Caco-2 (cell line): Measurements from ENCODE around the gene ARHGDIB. TPM values are rescaled to one million over a fixed set of nuclear protein-coding genes. Genes with fewer than 3 reads are reported as not detected.

Experiments
- BruUV-seq: library from RNA; stranded (reverse); fragments of 400-500 nt; replicated peaks from 2 replicates; lab custom pipeline; 2021; lab: Mats Ljungman, UMichigan
- CTCF ChIA-PET: fragments of 300-600 bp; sonication (Branson Sonifier 250); formaldehyde crosslinking; loops from one replicate; lab custom pipeline; 2022; ENCODE audit warnings: antibody characterized with exemption; lab: Charles Lee
- POLR2A ChIA-PET: fragments of 300-600 bp; sonication (Branson Sonifier 250); formaldehyde crosslinking; loops from one replicate; lab custom pipeline; 2022; ENCODE audit warnings: antibody characterized with exemption; lab: Charles Lee
- DNase-seq, 2 experiments: peaks; one replicate each; pipeline versions ENCODE4 v3.0.0 to v3.0.0-alpha.2; 2020 to 2022
- H3K27me3 ChIP-seq: replicated peaks from 2 replicates; pipeline ENCODE4 v1.6.0; 2011; ENCODE audit warnings: low read length; ENCODE audit not compliant: control insufficient read depth, insufficient read depth
- H3K36me3 ChIP-seq: 2 replicates; pipeline ENCODE4 v1.5.1; 2011; ENCODE audit warnings: low read length; ENCODE audit not compliant: control insufficient read depth, insufficient read depth
- H3K4me1 ChIP-seq: fragments of 250-450 bp; sonication (Bioruptor Pico); 2 replicates; pipeline ENCODE4 v1.5.1; 2020; ENCODE audit warnings: mild to moderate bottlenecking
- H3K4me3 ChIP-seq: 2 replicates; pipeline ENCODE4 v1.5.1; 2011; ENCODE audit warnings: low read depth, mild to moderate bottlenecking, control low read depth, low read length
- H3K9me3 ChIP-seq: fragments of 250-450 bp; sonication (Bioruptor Pico); 2 replicates; pipeline ENCODE4 v1.5.1; 2020; ENCODE audit warnings: mild to moderate bottlenecking, moderate library complexity
- H3K27ac Mint-ChIP-seq: one replicate; pipeline ENCODE4 v1.8.0; 2022; ENCODE audit warnings: mixed read lengths; ENCODE audit not compliant: unreplicated experiment
- H3K27me3 Mint-ChIP-seq: one replicate; pipeline ENCODE4 v1.8.0; 2022; ENCODE audit warnings: mixed read lengths; ENCODE audit not compliant: insufficient read depth, unreplicated experiment
- H3K36me3 Mint-ChIP-seq: one replicate; pipeline ENCODE4 v1.8.0; 2022; ENCODE audit warnings: mild to moderate bottlenecking, mixed read lengths; ENCODE audit not compliant: insufficient read depth, unreplicated experiment
- H3K4me1 Mint-ChIP-seq: one replicate; pipeline ENCODE4 v1.8.0; 2022; ENCODE audit warnings: low read depth, mixed read lengths; ENCODE audit not compliant: unreplicated experiment
- H3K4me3 Mint-ChIP-seq: one replicate; pipeline ENCODE4 v1.8.0; 2022; ENCODE audit warnings: mild to moderate bottlenecking, moderate library complexity, mixed read lengths; ENCODE audit not compliant: unreplicated experiment
- H3K9me3 Mint-ChIP-seq: one replicate; pipeline ENCODE4 v1.8.0; 2022; ENCODE audit warnings: mixed read lengths; ENCODE audit not compliant: unreplicated experiment
- CTCF ChIP-seq, 2 experiments: fragments of 200-600 bp in 1 of 2; IDR thresholded peaks; 1 replicate in 1 of 2; 2 replicates in 1 of 2; pipeline versions ENCODE4 v1.5.1 to v1.8.0; 2011 to 2022; ENCODE audit warnings: antibody characterized with exemption in 1 of 2, control low read depth in 1 of 2, inconsistent platforms in 1 of 2, low read depth in 1 of 2, low read length in 1 of 2, mild to moderate bottlenecking in 1 of 2, moderate library complexity in 1 of 2; ENCODE audit not compliant: insufficient read depth in 1 of 2, severe bottlenecking in 1 of 2, unreplicated experiment in 1 of 2
- intact Hi-C: fragments of 100-400 bp; cut with micrococcal nuclease; formaldehyde crosslinking; loops from one replicate; pipeline ENCODE4 v1.10.0; 2022; ENCODE audit not compliant: unreplicated experiment
- total RNA-seq: library from RNA; stranded (reverse); gene quantifications from 2 replicates; pipeline ENCODE4 v1.2.3, GENCODE V29; 2022

ARHGDIB gene
- total RNA-seq, 1 experiment from 2014 or later, result 15.9 TPM

DNA sequence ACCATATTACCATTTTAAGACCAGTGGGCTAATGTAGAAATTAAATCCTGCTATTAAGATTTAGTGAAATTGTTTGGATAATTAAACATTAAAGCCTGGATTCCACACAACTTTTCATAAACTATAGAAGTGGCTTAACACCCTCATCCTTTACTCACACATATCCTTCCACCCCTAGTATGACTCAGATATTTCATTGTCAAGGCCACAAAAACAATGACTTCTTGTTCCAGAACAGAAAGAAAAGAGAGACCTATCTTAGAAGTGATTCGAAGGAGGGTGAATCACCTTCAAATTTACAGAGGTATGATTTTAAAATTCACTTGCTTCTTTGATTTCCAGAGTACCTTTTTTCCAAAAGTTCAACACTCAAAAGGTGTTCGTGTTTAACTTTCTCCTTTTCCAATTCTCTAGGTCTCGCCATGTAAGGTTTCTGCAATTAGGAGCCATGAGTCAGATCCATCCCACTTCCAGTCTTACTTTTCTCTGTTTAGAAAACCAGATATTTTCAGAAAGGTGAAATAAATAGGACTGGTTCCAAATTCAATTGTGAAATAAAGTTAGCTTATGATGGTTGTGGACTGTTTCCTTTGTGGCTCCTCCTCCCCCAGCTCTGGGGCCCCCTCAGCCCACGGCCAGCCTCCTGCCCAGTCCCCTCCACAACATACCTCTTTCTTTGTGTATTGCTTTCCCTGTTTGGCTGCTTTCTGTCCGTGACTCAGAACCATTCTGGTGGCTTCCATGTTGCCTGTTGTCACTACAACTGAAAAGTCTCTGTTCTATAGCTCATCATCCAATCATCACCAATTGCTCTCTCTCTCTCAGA lies 51.1 kb downstream of the ARHGDIB start:
- H3K4me3 ChIP-seq, result no peak overlapping the region
- POLR2A ChIA-PET, result no interaction called here
- no peak for DNase-seq
- H3K36me3 Mint-ChIP-seq, result no peaks in the 10 kb centered on the region
- H3K36me3 ChIP-seq, result no peaks in the 10 kb centered on the region
- H3K9me3 ChIP-seq, result no peaks in the 10 kb centered on the region
- TF ChIP-seq CTCF (IDR thresholded peaks at IDR 0.05; ENCODE audit: insufficient read depth in 1 of 2, low read depth in 1 of 2, low read length in 1 of 2, severe bottlenecking in 1 of 2, unreplicated experiment in 1 of 2), result no peak
- H3K27ac Mint-ChIP-seq, result no peak overlapping the region
- intact Hi-C loops, result no loop called here
- H3K4me1 Mint-ChIP-seq, result no peaks in the 10 kb centered on the region
- no peaks in the 10 kb centered on the region for H3K9me3 Mint-ChIP-seq
- no peak overlapping the region for H3K4me3 Mint-ChIP-seq
- H3K27me3 ChIP-seq, result no peaks in the 10 kb centered on the region
- peaks cover 3% of the 10 kb centered on the region; the same call in 1 of the 2 replicates for H3K4me1 ChIP-seq
- CTCF ChIA-PET, result no interaction called here
- H3K27me3 Mint-ChIP-seq, result no peaks in the 10 kb centered on the region
- BruUV-seq, result no TSS peak

DNA sequence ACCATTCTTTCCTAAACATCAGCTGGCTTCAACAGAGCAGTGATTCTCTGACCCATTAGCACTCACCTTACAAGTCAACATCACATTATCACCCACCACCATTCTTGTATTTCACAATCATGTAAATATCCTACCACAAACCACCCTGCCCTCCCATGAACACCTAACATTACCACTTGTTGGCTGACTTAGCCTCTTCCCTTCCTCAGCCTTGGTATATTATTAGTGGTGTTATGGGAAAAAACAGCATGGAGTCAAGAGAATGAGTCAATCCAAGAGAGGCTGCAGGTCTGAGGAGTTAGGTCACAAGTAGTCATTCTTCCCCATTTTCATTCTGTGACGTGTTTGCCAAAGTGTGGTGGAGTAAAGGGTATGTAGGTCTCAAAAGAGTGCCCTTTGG lies 53.4 kb downstream of the ARHGDIB start:
- no TSS peak for BruUV-seq
- Histone ChIP-seq H3K4me1 (peaks cover 3% of the 10 kb centered on the region; the same call in 1 of the 2 replicates), H3K27me3 (no peaks in the 10 kb centered on the region), H3K4me3 (no peak overlapping the region), H3K36me3 (no peaks in the 10 kb centered on the region), H3K9me3 (no peaks in the 10 kb centered on the region)
- no peak for TF ChIP-seq CTCF (IDR thresholded peaks at IDR 0.05; ENCODE audit: insufficient read depth in 1 of 2, low read depth in 1 of 2, low read length in 1 of 2, severe bottlenecking in 1 of 2, unreplicated experiment in 1 of 2)
- no peaks in the 10 kb centered on the region for H3K4me1 Mint-ChIP-seq
- no peaks in the 10 kb centered on the region for H3K9me3 Mint-ChIP-seq
- intact Hi-C loops, result no loop called here
- CTCF ChIA-PET, result no interaction called here
- H3K27ac Mint-ChIP-seq, result no peak overlapping the region
- no peak for DNase-seq
- no peaks in the 10 kb centered on the region for H3K36me3 Mint-ChIP-seq
- H3K4me3 Mint-ChIP-seq, result no peak overlapping the region
- H3K27me3 Mint-ChIP-seq, result no peaks in the 10 kb centered on the region
- POLR2A ChIA-PET, result no interaction called here

DNA sequence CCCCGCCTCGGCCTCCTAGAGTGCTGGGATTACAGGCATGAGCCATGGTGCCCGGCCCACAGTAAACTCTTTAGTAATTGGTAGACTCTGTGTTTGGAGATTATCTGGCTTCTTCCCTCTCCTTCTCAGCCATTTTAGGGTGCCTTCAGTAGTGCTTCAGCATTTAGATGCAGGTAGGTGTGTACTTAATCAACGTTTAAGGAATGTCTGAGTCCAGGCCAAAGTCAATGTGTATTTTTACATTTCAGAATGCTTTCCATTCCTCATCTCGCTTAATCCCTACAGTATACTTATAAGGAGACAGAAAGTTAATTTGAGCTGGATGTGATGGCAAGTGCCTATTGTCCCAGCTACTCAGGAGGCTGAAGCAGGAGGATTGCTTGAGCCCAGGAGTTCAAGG lies 55.3 kb downstream of the ARHGDIB start:
- H3K27ac Mint-ChIP-seq, result no peak overlapping the region
- no peaks in the 10 kb centered on the region for H3K36me3 Mint-ChIP-seq
- no peaks in the 10 kb centered on the region for H3K9me3 Mint-ChIP-seq
- Histone ChIP-seq H3K36me3 (no peaks in the 10 kb centered on the region), H3K9me3 (no peaks in the 10 kb centered on the region), H3K27me3 (no peaks in the 10 kb centered on the region), H3K4me1 (peaks cover 3% of the 10 kb centered on the region; the same call in 1 of the 2 replicates), H3K4me3 (no peak overlapping the region)
- no peaks in the 10 kb centered on the region for H3K4me1 Mint-ChIP-seq
- no TSS peak for BruUV-seq
- TF ChIP-seq CTCF (IDR thresholded peaks at IDR 0.05; ENCODE audit: insufficient read depth in 1 of 2, low read depth in 1 of 2, low read length in 1 of 2, severe bottlenecking in 1 of 2, unreplicated experiment in 1 of 2), result no peak
- ChIA-PET POLR2A (no interaction called here), CTCF (no interaction called here)
- H3K27me3 Mint-ChIP-seq, result no peaks in the 10 kb centered on the region
- H3K4me3 Mint-ChIP-seq, result no peak overlapping the region
- no peak for DNase-seq
- intact Hi-C loops, result no loop called here
